CD8-positive, alpha-beta memory T cell (primary cell): Measurements from ENCODE around the gene SGPP1. TPM values are rescaled to one million over a fixed set of nuclear protein-coding genes. Genes with fewer than 3 reads are reported as not detected.
"Not testable (repeated sequence)": the region's sequence is repeated elsewhere in the genome, so short reads cannot be mapped to it uniquely, and the experiment has no call there.

Source experiments
- CTCF ChIA-PET: fragments of 350-600 bp; sonication (Branson Sonifier 250); formaldehyde crosslinking; loops from one replicate; lab custom pipeline; 2021; ENCODE audit warnings: antibody characterized with exemption; lab: Charles Lee
- POLR2A ChIA-PET: fragments of 350-600 bp; sonication (Branson Sonifier 250); formaldehyde crosslinking; loops from one replicate; lab custom pipeline; 2021; ENCODE audit warnings: antibody characterized with exemption; lab: Charles Lee
- DNase-seq, 5 donors: peaks; one replicate each; pipeline versions ENCODE4 v3.0.0 to v3.0.0-alpha.2; 2020 to 2022; ENCODE audit warnings: mixed read lengths in 1 of 5
- H3K27ac ChIP-seq: one replicate; pipeline ENCODE4 v1.7.0; 2013; ENCODE audit warnings: low read depth, mild to moderate bottlenecking, low read length, moderate library complexity
- H3K27me3 ChIP-seq: 2 replicates; pipeline ENCODE4 v1.7.0; 2013; ENCODE audit warnings: low read length, mild to moderate bottlenecking; ENCODE audit not compliant: insufficient read depth, poor library complexity, severe bottlenecking
- H3K36me3 ChIP-seq: 2 replicates; pipeline ENCODE4 v1.7.0; 2013; ENCODE audit warnings: mild to moderate bottlenecking, low read length, moderate library complexity; ENCODE audit not compliant: insufficient read depth
- H3K4me1 ChIP-seq: 2 replicates; pipeline ENCODE4 v1.7.0; 2013; ENCODE audit warnings: mild to moderate bottlenecking, low read length, moderate library complexity; ENCODE audit not compliant: insufficient read depth
- H3K4me3 ChIP-seq: 2 replicates; pipeline ENCODE4 v1.7.0; 2013; ENCODE audit warnings: mild to moderate bottlenecking, low read length
- H3K9me3 ChIP-seq: 2 replicates; pipeline ENCODE4 v1.7.0; 2013; ENCODE audit warnings: mild to moderate bottlenecking, low read length
- H3K27ac Mint-ChIP-seq, 8 donors: one replicate each; pipeline ENCODE4 v1.8.0; 2020 to 2021; ENCODE audit warnings: mixed read lengths in 8 of 8, mild to moderate bottlenecking in 6 of 8, inconsistent platforms in 3 of 8, moderate library complexity in 3 of 8
- H3K27me3 Mint-ChIP-seq, 2 donors: one replicate each; pipeline ENCODE4 v1.8.0; 2020 to 2021; ENCODE audit warnings: mixed read lengths in 2 of 2, mild to moderate bottlenecking in 1 of 2, moderate library complexity in 1 of 2
- H3K36me3 Mint-ChIP-seq, 3 donors: one replicate each; pipeline ENCODE4 v1.8.0; 2020 to 2021; ENCODE audit warnings: mixed read lengths in 3 of 3, inconsistent platforms in 1 of 3, mild to moderate bottlenecking in 1 of 3
- H3K4me1 Mint-ChIP-seq, 3 donors: one replicate each; pipeline ENCODE4 v1.8.0; 2020 to 2021; ENCODE audit warnings: mixed read lengths in 3 of 3, inconsistent platforms in 1 of 3, mild to moderate bottlenecking in 1 of 3
- H3K4me3 Mint-ChIP-seq, 7 donors: one replicate each; pipeline ENCODE4 v1.8.0; 2020 to 2021; ENCODE audit warnings: mixed read lengths in 7 of 7, mild to moderate bottlenecking in 6 of 7, moderate library complexity in 4 of 7, inconsistent platforms in 2 of 7
- H3K9me3 Mint-ChIP-seq, 5 donors: one replicate each; pipeline ENCODE4 v1.8.0; 2020 to 2022; ENCODE audit warnings: mixed read lengths in 5 of 5, mild to moderate bottlenecking in 3 of 5, moderate library complexity in 2 of 5, inconsistent platforms in 1 of 5
- polyA plus RNA-seq: library from polyadenylated mRNA; unstranded; fragments of 300-500 nt; fragmentation: Illumina TruSeq; gene quantifications from one replicate; pipeline ENCODE4 v1.2.3, GENCODE V29; 2021
- total RNA-seq, 2 experiments: library from RNA; stranded (reverse); gene quantifications; one replicate each; pipeline ENCODE4 v1.2.3, GENCODE V29; 2021

Gene SGPP1
- total and polyA plus RNA-seq, 3 experiments from 2014 or later: 12.4 to 15.1 (median 13.9) TPM

DNA sequence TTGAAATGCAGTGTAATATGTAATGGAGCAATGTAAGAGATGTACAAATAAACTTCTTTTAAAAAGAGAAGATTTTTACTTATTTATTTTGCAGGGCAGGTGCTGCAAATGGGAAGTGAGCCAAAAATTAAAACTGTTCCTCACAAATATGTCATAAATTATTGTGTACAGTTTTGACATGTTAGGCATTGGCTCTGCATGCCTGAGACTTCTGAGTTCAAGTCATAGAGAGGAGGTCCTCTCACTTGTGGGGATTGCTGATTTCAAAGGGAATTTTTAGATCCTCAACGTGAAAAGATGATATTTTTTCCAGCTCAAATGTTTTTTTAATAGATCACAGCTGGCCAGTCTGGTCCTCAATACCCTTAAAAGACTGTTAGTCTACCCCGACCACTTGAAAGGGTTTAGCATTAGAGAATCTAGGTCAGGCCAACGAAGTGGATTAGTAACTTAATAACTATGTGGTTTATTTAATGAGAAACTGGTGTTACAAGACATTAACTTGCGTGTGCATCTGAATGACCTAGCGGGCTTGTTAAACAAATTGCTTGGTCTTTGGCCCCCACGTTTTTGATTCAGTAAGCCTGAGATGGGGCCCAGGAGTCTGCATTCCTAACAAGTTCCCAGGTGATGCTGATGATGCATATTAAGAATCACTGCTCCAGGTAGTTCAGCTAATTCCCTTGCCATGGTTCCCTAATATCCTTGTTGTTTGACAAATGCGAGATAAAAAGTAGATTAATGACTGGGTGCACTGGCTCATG, 55.3 kb downstream of the SGPP1 start:
- no peak overlapping the region for H3K4me3 Mint-ChIP-seq
- no peaks in the 10 kb centered on the region for H3K4me1 ChIP-seq
- no peak overlapping the region for H3K4me3 ChIP-seq
- no peak overlapping the region for H3K27ac ChIP-seq
- peak overlapping the region in 1 of 8 donors; percentile 1 for H3K27ac Mint-ChIP-seq
- CTCF ChIA-PET: no interaction called here
- no peaks in the 10 kb centered on the region for H3K27me3 ChIP-seq
- no peaks in the 10 kb centered on the region for H3K9me3 Mint-ChIP-seq
- no peaks in the 10 kb centered on the region for H3K4me1 Mint-ChIP-seq
- DNase-seq: no peak
- H3K36me3 ChIP-seq: no peaks in the 10 kb centered on the region
- POLR2A ChIA-PET: interaction anchor here (0.5 kb wide), 1 partner anchor 46 kb away, joined by 3 read pairs; no protein-coding TSS in a partner anchor
- H3K36me3 Mint-ChIP-seq: peaks cover 0 to 10% (median 6%) of the 10 kb centered on the region in 3 donors
- H3K9me3 ChIP-seq: no peaks in the 10 kb centered on the region
- H3K27me3 Mint-ChIP-seq: no peaks in the 10 kb centered on the region

GRCh38 chr14:63671987-63672386, 55.9 kb downstream of the SGPP1 start:
- no peak overlapping the region for H3K27ac ChIP-seq
- H3K27me3 Mint-ChIP-seq: no peaks in the 10 kb centered on the region
- no peak overlapping the region for H3K27ac Mint-ChIP-seq
- no peak overlapping the region for H3K4me3 Mint-ChIP-seq
- no peaks in the 10 kb centered on the region for H3K27me3 ChIP-seq
- no peak for DNase-seq
- no peaks in the 10 kb centered on the region for H3K36me3 ChIP-seq
- H3K4me1 Mint-ChIP-seq: no peaks in the 10 kb centered on the region
- POLR2A ChIA-PET: no interaction called here
- no peaks in the 10 kb centered on the region for H3K9me3 ChIP-seq
- H3K9me3 Mint-ChIP-seq: no peaks in the 10 kb centered on the region
- CTCF ChIA-PET: no interaction called here
- peaks cover 0 to 7% (median 6%) of the 10 kb centered on the region in 3 donors for H3K36me3 Mint-ChIP-seq
- H3K4me3 ChIP-seq: no peak overlapping the region
- H3K4me1 ChIP-seq: no peaks in the 10 kb centered on the region

DNA sequence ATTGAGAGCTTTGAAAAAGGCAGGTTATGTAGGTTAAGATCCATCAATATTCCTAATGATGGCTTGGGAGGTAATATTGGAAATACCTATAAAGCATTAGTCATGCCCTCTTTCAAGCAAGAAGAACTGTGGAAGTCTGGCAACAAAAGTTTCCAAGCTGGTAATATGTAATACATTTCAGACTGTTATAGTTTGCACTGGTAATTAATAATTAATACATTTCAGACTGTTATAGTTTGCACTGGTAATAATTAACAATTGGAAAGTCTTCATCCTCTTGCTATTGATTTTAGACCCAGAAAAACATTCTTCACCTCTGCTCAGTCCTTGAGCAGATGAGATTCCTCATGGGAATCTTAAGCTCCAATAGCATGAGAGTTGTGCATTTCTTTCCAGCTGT, 57.2 kb downstream of the SGPP1 start:
- no peaks in the 10 kb centered on the region for H3K4me1 Mint-ChIP-seq
- H3K36me3 Mint-ChIP-seq: peaks cover 0 to 1% (median 0%) of the 10 kb centered on the region in 3 donors
- Histone ChIP-seq H3K36me3 (no peaks in the 10 kb centered on the region), H3K27ac (no peak overlapping the region), H3K4me1 (no peaks in the 10 kb centered on the region), H3K4me3 (no peak overlapping the region), H3K27me3 (no peaks in the 10 kb centered on the region), H3K9me3 (no peaks in the 10 kb centered on the region)
- no peak overlapping the region for H3K4me3 Mint-ChIP-seq
- POLR2A ChIA-PET: no interaction called here
- CTCF ChIA-PET: no interaction called here
- no peaks in the 10 kb centered on the region for H3K9me3 Mint-ChIP-seq
- no peaks in the 10 kb centered on the region for H3K27me3 Mint-ChIP-seq
- H3K27ac Mint-ChIP-seq: no peak overlapping the region
- no peak for DNase-seq

GRCh38 chr14:63666335-63666734, 61.5 kb downstream of the SGPP1 start:
- DNase-seq: no peak
- POLR2A ChIA-PET: no interaction called here
- no peaks in the 10 kb centered on the region for H3K36me3 ChIP-seq
- H3K4me1 ChIP-seq: no peaks in the 10 kb centered on the region
- no peak overlapping the region for H3K4me3 ChIP-seq
- Mint-ChIP-seq H3K27ac (no peak overlapping the region), H3K9me3 (no peaks in the 10 kb centered on the region), H3K36me3 (no peaks in the 10 kb centered on the region), H3K4me3 (no peak overlapping the region), H3K27me3 (peaks cover 0 to 2% of the 10 kb centered on the region in 2 donors), H3K4me1 (no peaks in the 10 kb centered on the region)
- no peaks in the 10 kb centered on the region for H3K9me3 ChIP-seq
- H3K27me3 ChIP-seq: no peaks in the 10 kb centered on the region
- CTCF ChIA-PET: no interaction called here
- no peak overlapping the region for H3K27ac ChIP-seq

DNA sequence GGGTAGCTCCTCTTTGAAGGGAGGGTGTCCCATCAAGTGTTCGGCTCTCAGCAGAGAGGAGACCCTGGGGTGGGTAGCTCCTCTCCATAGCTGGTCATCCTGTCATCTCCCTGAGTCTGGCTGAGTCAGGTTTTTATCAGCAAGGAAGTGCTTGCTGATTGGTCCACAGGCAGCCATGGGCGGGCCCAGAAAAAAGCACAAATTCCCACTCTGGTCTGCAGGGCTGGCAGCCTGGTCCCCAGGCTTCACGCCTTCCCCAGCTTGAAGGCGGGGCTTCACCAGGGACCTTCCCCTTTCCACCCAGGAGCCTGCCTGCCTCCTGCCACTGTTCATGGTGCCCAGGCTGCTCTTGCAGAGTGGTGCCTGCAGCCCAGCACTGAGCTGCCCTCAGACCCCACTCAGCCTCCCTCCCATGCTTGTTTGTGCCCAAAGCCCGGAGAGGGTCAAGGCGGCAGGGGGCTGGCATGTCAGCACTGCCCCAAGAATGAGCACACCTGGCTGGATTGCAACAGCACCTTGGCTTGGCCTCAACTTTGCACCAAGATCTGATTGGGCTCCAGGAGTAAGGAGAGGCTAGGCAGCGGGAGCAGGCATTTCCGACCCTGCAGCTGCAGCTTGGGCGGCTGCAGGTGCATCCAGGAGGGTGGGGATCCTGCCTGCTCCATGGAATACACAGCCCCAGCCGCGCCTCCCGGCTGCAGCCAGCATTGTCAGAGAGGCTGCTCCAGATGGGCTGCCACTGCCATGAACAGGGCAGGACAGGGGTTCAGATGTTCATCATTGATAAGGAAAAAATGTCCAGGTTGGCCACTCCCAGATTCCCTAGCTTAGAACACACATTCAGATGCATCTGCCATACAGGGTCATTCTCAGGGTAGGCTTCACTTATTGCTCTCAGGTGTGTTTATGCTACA, 64.2 kb downstream of the SGPP1 start:
- no peak for DNase-seq
- no peak overlapping the region for H3K27ac ChIP-seq
- H3K36me3 ChIP-seq: no peaks in the 10 kb centered on the region
- H3K9me3 ChIP-seq: no peaks in the 10 kb centered on the region
- ChIA-PET POLR2A (interaction anchor here (0.6 kb wide), 1 partner anchor 61 kb away, joined by 3 read pairs; no protein-coding TSS in a partner anchor), CTCF (interaction anchor here (1.1 kb wide), 1 partner anchor 107 kb away, joined by 4 read pairs; no protein-coding TSS in a partner anchor)
- Mint-ChIP-seq H3K27ac (no peak overlapping the region), H3K4me1 (no peaks in the 10 kb centered on the region), H3K36me3 (peaks cover 2 to 5% (median 4%) of the 10 kb centered on the region in 3 donors), H3K9me3 (no peaks in the 10 kb centered on the region), H3K4me3 (no peak overlapping the region), H3K27me3 (peaks cover 0 to 2% of the 10 kb centered on the region in 2 donors)
- no peaks in the 10 kb centered on the region for H3K4me1 ChIP-seq
- H3K27me3 ChIP-seq: no peaks in the 10 kb centered on the region
- H3K4me3 ChIP-seq: no peak overlapping the region

GRCh38 chr14:63662776-63663175, 65.1 kb downstream of the SGPP1 start:
- Mint-ChIP-seq H3K27me3 (peaks cover 0 to 2% of the 10 kb centered on the region in 2 donors), H3K27ac (no peak overlapping the region), H3K9me3 (no peaks in the 10 kb centered on the region), H3K36me3 (peaks cover 2 to 5% (median 4%) of the 10 kb centered on the region in 3 donors), H3K4me3 (no peak overlapping the region), H3K4me1 (no peaks in the 10 kb centered on the region)
- H3K9me3 ChIP-seq: no peaks in the 10 kb centered on the region
- ChIA-PET POLR2A (no interaction called here), CTCF (interaction anchor here (1.1 kb wide), 1 partner anchor 108 kb away, joined by 4 read pairs; no protein-coding TSS in a partner anchor)
- H3K4me1 ChIP-seq: no peaks in the 10 kb centered on the region
- no peak overlapping the region for H3K27ac ChIP-seq
- no peaks in the 10 kb centered on the region for H3K36me3 ChIP-seq
- no peak for DNase-seq
- H3K27me3 ChIP-seq: no peaks in the 10 kb centered on the region
- no peak overlapping the region for H3K4me3 ChIP-seq

DNA sequence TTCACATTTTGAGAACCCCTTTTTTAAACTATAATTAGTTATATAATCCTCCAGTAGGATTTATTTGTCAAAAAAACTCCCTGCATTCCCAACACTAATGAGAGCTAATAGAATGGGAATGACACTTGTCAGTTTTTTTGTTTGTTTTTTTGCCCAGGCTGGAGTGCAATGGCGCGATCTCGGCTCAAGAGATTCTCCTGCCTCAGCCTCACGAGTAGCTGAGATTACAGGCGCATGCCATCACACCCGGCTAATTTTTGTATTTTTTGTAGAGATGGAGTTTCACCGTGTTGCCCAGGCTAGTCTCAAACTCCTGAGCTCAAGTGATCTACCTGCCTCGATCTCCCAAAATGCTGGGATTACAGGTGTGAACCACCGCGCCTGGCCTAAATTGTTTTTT, 66.0 kb downstream of the SGPP1 start:
- DNase-seq, H3K4me1 Mint-ChIP-seq, H3K27ac Mint-ChIP-seq, H3K4me1 ChIP-seq, POLR2A ChIA-PET, H3K27ac ChIP-seq, H3K36me3 Mint-ChIP-seq, CTCF ChIA-PET, H3K9me3 ChIP-seq, H3K4me3 Mint-ChIP-seq, H3K27me3 Mint-ChIP-seq, H3K9me3 Mint-ChIP-seq, H3K4me3 ChIP-seq, H3K27me3 ChIP-seq, H3K36me3 ChIP-seq: not testable (repeated sequence)

DNA sequence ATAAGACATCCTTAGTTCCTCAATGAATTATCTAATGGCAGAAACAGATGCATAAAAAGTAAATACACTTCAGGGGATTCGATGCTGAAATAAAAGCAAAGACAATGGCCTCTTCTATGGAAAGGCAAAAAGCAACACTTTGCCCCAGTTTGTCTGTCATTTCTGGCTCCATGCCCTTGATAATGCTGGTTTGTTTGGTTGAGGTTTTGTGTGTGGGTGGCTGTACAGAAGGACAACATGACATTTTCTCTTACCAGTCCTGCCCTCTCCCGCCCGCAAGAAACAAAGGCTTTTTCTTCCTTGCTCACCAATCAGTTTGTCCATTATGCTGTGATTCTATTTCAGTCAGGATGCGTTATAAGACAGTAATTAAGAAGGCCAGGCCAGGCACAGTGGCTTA, 68.1 kb downstream of the SGPP1 start:
- Histone ChIP-seq H3K9me3 (no peaks in the 10 kb centered on the region), H3K36me3 (no peaks in the 10 kb centered on the region), H3K4me3 (no peak overlapping the region), H3K27me3 (no peaks in the 10 kb centered on the region), H3K27ac (no peak overlapping the region), H3K4me1 (no peaks in the 10 kb centered on the region)
- ChIA-PET CTCF (no interaction called here), POLR2A (no interaction called here)
- no peaks in the 10 kb centered on the region for H3K4me1 Mint-ChIP-seq
- H3K36me3 Mint-ChIP-seq: peaks cover 4 to 12% (median 8%) of the 10 kb centered on the region in 3 donors
- peaks cover 0 to 2% of the 10 kb centered on the region in 2 donors for H3K27me3 Mint-ChIP-seq
- H3K27ac Mint-ChIP-seq: peak overlapping the region in 2 of 8 donors; percentile 17 to 53
- peak overlapping the region in 1 of 7 donors; percentile 27 for H3K4me3 Mint-ChIP-seq
- DNase-seq: no peak
- H3K9me3 Mint-ChIP-seq: no peaks in the 10 kb centered on the region
